Glomerular visceral epithelial cell (primary cell): ENCODE results near the gene SLC14A1.

Experiments used
- DNase-seq: peaks from one replicate; pipeline ENCODE4 v3.0.0-alpha.2; 2016; ENCODE audit errors: extremely low spot score

Gene SLC14A1

GRCh38 chr18:45722899-45723298 is 1.1 kb upstream of the SLC14A1 start:
- peak; percentile 83 for DNase-seq

GRCh38 chr18:45724601-45725000 is 620 bp downstream of the SLC14A1 start:
- peak; percentile 39 for DNase-seq

- DNase-seq: no peak
Observed at GRCh38 chr18:45725336-45725735, 1.4 kb downstream of the SLC14A1 start.

GRCh38 chr18:45726603-45727002 is 2.6 kb downstream of the SLC14A1 start:
- no peak for DNase-seq

- no peak for DNase-seq
Observed at GRCh38 chr18:45727068-45727467, 3.1 kb downstream of the SLC14A1 start.

- no peak for DNase-seq
Observed at GRCh38 chr18:45728336-45729010, 4.5 kb downstream of the SLC14A1 start.

GRCh38 chr18:45730832-45731575 is 7.0 kb downstream of the SLC14A1 start:
- peak; percentile 91 for DNase-seq

- DNase-seq: no peak
Observed at GRCh38 chr18:45731716-45732115, 7.7 kb downstream of the SLC14A1 start.

GRCh38 chr18:45733535-45733934 is 9.6 kb downstream of the SLC14A1 start:
- no peak for DNase-seq

- DNase-seq: no peak
Observed at GRCh38 chr18:45734505-45734904, 10.5 kb downstream of the SLC14A1 start.

- no peak for DNase-seq
Observed at GRCh38 chr18:45734944-45735343, 11.0 kb downstream of the SLC14A1 start.

GRCh38 chr18:45738660-45739059 is 14.7 kb downstream of the SLC14A1 start:
- DNase-seq: no peak

- no peak for DNase-seq
Observed at GRCh38 chr18:45739268-45739667, 15.3 kb downstream of the SLC14A1 start.

GRCh38 chr18:45739848-45740247 is 15.9 kb downstream of the SLC14A1 start:
- DNase-seq: no peak

GRCh38 chr18:45741056-45741455 is 17.1 kb downstream of the SLC14A1 start:
- no peak for DNase-seq

- DNase-seq: no peak
Observed at GRCh38 chr18:45745817-45746461, 22.0 kb downstream of the SLC14A1 start.

- DNase-seq: no peak
Observed at GRCh38 chr18:45748501-45748900, 24.5 kb downstream of the SLC14A1 start.

- DNase-seq: no peak
Observed at GRCh38 chr18:45749918-45750689, 26.1 kb downstream of the SLC14A1 start.

- no peak for DNase-seq
Observed at GRCh38 chr18:45751766-45752165, 27.8 kb downstream of the SLC14A1 start.

- no peak for DNase-seq
Observed at GRCh38 chr18:45752681-45753080, 28.7 kb downstream of the SLC14A1 start.

- no peak for DNase-seq
Observed at GRCh38 chr18:45753286-45753685, 29.3 kb downstream of the SLC14A1 start.

GRCh38 chr18:45755934-45756333 is 32.0 kb downstream of the SLC14A1 start:
- DNase-seq: peak; percentile 47
